Measurements from ENCODE around the gene USP25.

GRCh38 chr21:15771311-15771710, 41.5 kb downstream of the USP25 start:
- no peak for TF ChIP-seq CTCF (IDR thresholded peaks at IDR 0.05; ENCODE audit: low read depth, low read length, poor library complexity, severe bottlenecking)
- no peak for TF ChIP-seq EZH2phosphoT487 (IDR thresholded peaks at IDR 0.05; ENCODE audit: borderline replicate concordance, low read length)

All from DOHH2 (cell line).